GM19463 (cell line): ENCODE measurements around the gene DPP3.
"Not testable (repeated sequence)": the region's sequence is repeated elsewhere in the genome, so short reads cannot be mapped to it uniquely, and the experiment has no call there.

Experiments
- ATAC-seq: cut with Tn5 transposase; IDR thresholded peaks from one replicate; pipeline ENCODE4 v1.9.1; 2021; ENCODE audit warnings: mild to moderate bottlenecking, moderate library complexity; ENCODE audit not compliant: unreplicated experiment

DPP3 gene, protein sequence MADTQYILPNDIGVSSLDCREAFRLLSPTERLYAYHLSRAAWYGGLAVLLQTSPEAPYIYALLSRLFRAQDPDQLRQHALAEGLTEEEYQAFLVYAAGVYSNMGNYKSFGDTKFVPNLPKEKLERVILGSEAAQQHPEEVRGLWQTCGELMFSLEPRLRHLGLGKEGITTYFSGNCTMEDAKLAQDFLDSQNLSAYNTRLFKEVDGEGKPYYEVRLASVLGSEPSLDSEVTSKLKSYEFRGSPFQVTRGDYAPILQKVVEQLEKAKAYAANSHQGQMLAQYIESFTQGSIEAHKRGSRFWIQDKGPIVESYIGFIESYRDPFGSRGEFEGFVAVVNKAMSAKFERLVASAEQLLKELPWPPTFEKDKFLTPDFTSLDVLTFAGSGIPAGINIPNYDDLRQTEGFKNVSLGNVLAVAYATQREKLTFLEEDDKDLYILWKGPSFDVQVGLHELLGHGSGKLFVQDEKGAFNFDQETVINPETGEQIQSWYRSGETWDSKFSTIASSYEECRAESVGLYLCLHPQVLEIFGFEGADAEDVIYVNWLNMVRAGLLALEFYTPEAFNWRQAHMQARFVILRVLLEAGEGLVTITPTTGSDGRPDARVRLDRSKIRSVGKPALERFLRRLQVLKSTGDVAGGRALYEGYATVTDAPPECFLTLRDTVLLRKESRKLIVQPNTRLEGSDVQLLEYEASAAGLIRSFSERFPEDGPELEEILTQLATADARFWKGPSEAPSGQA

DNA sequence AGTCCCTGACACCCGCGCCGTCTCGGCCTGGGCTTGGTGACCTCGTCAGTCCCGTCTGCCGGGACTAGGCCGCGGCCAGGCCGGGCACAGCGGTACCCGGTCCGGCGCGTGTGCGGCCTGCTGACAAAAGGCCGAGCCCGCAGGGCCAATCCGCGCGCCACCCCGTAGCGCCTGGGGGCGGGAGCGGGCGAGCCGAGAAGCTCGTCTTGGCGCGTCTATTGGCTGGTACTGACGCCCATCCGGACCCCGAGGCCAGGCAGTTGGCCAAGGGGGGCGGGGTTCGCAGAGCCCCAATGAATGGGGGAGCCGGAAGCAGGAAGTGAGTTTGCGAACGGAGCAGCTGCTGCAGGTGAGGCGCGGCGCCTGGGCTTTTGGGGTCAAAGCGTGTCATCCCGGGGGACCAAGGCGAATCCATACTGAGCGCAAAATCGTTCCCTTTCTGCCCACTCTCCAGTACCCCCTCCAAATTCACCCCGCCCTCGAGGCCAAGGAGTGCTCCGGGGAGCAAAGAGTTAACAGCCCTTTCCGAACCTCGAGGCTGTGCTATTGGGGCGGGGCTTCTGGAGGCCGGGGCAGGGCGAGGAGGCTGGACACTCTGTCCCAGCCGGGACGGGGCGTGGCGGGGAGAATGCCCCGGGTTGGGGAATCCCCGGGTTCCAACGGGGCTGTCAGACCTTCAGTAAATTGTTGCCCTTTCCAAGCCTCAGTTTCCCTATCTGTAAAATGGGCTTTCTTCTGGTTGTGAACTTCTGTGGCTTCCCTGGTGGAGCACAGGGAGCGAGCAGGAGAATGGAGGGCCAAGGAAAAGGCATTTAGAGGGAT lies at the start of gene DPP3:
DPP3 (plus strand) TSS at position 318 of the 822 bp plus-strand sequence. CDS start 1,767 bp downstream, outside the sequence.
- ATAC-seq = peak; percentile 90

DNA sequence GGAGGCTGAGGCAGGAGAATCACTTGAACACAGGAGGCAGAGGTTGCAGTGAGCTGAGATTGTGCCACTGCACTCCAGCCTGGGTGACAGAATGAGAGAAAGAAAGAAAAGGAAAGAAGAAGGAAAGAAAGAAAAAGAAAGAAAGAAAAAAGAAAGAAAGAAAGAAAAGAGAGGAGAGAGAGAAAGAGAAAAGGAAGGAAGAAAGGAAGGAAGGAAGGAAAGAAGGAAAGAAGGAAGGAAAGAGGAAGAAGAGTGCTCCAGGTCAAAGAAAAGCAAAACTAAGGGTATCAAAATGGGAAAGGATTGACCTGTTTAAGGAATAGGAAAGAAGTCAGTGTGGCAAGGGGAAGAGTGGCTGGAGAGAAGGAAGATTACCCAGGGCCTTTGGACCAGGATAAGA lies 48.9 kb upstream of the DPP3 start:
- not testable (repeated sequence) for ATAC-seq

DNA sequence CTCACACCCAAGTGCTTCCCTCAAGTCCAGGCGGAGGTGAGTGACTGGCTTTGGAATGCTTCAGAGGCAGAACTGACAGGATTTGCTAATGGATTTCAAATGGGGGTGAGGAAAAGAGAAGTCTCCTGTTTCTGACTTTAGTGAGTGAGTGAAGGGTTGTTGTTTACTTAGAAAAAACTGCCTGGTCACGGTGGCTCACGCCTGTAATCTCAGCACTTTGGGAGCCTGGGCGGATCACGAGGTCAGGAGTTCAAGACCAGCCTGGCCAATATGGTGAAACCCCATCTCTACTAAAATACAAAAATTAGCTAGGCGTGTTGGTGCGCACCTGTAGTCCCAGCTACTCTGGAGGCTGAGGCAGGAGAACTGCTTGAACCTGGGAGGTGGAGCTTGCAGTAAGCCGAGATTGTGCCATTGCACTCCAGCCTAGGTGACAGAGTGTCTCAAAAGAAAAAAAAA lies 48.3 kb upstream of the DPP3 start:
- not testable (repeated sequence) for ATAC-seq

DNA sequence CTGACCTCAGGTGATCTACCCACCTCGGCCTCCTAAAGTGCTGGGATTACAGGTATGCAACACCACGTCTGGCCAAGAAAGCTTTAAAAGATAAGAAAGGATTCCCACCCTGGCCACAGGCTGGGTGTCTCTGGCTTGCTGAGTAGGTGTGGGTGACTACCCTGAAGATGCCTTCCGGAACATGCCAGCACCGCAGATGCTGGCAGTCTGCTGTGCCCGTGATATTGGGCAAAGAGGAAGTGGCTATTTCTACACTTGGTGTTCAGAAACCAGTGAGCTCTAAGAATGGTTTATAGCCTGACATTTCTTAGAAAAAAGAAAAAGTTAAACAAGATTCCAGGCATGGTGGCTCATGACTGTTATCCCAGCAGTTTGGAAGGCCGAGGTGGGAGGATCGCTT lies 47.6 kb upstream of the DPP3 start:
- no peak for ATAC-seq

DNA sequence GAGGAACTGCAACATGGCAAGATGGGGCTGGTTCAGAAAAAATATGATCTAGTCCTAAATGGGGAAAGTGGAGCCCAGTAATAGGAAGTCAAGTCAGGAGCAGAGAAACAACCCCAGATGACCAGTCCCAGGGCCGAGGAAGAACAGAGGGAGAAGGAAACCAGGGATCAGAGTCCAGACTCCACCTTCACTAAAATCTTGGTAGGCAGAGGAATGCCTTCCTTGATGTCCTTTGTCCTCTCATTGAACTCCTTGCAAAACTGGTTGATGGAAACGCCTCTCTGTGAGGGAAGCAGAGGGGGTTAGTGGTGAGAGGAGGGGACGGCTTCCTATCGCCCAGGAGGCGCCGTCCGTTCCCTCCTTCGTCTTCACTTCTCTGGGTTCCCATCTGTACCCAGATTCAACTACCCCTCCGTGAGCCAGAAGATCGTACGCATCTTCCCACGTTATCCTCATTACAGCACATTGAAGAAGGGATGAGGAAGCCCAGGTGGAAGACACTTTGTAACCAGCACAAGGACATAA lies 42.2 kb upstream of the DPP3 start:
- ATAC-seq = no peak

DNA sequence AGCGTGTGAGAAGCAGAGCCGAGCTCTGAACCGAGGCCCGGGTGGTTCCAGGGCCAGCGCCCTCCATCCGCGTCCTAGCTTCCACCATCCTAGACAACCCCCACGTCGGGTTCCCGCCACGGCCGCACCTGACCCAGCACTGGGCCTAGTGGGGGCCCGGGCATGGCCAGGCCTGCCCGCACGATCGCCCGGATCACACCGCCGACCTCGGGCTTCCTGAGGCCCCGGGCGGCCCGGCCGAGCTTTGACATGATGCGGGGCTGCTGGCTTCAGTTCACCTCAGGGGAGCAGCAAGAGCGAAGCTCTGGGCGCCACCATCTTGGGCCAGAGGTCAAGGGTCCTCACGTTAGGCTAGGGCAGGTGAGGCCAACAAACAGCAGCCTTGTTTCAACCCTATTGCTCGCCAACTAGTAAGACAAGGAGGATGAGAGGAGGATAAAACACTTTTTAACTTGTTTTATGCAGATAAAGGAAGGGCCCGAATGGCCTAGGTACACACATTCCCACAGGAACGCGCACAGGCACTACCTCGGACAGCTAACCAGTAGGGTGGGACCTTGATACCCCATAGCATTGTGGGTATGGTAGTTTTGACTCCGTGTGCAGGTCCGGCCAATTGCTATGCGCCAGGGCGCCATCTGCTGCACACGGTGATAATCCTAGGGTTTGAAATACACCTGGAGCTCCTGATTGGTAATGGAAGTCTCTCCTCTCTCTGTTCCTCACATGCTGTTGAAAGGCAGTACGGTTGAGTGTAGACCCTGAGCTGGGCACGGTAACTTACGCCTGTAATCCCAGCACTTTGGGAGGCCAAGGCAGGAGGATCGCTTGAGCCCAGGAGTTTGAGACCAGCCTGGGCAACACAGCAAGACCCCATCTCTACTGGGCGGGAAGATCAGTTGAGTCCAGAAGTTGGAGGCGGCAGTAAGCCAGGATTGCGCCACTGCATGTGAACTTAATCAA lies 41.4 kb upstream of the DPP3 start, which contains the start of gene MRPL11:
MRPL11 (minus strand) TSS at position 345 of the 963 bp plus-strand sequence; CDS start at position 251, 94 bp downstream.
- ATAC-seq = peak; percentile 95

DNA sequence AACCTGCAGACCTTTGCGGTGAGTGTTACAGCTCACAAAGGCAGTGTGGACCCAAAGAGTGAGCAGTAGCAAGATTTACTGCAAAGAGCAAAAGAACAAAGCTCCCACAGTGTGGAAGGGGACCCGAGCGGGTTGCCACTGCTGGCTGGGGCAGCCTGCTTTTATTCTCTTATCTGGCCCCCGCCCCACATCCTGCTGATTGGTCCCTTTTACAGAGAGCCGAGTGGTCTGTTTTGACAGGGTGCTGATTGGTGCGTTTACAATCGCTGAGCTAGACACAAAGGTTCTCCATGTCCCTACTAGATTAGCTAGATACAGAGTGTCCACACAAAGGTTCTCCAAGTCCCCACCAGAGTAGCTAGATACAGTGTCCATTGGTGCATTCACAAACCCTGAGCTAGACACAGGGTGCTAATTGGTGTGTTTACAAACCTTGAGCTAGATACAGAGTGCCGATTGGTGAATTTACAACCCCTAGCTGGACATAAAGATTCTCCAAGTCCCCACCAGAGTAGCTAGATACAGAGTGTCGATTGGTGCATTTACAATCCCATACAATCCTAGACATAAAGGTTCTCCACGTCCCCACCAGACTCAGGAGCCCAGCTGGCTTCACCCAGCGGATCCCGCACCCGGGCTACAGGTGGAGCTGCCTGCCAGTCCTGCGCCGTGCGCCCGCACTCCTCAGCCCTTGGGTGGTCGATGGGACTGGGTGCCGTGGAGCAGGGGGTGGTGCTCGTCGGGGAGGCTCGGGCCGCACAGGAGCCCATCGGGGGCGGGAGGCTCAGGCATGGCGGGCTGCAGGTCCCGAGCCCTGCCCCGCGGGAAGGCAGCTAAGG lies 39.9 kb upstream of the DPP3 start:
- ATAC-seq = not testable (repeated sequence)

DNA sequence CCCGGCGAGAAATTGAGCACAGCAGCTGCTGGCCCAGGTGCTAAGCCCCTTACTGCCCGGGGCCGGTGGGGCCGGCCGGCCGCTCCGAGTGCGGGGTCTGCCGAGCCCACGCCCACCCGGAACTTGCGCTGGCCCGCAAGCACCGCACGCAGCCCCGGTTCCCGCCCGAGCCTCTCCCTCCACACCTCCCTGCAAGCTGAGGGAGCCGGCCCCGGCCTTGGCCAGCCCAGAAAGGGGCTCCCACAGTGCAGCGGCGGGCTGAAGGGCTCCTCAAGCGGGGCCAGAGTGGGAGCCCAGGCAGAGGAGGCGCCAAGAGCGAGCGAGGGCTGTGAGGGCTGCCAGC lies 39.3 kb upstream of the DPP3 start:
- ATAC-seq = not testable (repeated sequence)

DNA sequence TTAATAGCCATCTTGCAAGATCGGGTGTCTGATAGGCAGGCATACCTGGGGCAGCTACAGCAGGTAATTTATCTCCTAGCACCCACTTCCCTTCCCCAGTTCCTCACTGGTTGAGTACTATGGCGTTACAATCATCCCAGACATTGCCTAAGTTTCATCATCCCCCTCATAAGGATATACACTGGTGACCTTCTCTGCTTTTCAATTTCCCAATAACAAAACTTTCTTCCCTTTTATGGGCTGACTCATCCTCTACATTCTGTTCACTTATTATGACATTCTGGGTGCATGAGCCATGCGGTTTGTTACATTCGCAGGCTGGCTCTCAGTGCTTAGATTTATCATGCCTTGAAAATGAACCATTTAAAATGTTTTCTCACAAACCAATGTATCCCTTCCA lies 36.6 kb upstream of the DPP3 start:
- ATAC-seq = no peak

DNA sequence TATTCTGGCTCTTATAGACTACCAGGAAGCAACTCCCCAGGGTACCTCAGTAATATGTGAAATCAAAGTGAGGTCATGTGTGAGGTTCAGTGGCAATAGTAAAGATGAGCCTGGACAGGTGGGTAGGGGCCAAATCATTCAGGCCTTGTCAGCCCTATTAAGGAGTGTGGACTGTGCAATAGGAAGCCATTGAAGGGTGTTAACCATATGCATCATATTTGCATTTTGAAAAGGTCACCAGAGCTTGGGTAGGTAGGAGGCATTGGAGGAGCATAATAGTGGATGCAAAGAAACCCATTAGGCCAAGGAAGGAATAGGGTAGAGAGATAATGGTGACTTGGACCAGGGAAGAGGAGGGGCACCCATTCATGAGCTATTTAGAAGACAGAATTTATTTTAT lies 33.2 kb upstream of the DPP3 start:
- ATAC-seq = no peak

DNA sequence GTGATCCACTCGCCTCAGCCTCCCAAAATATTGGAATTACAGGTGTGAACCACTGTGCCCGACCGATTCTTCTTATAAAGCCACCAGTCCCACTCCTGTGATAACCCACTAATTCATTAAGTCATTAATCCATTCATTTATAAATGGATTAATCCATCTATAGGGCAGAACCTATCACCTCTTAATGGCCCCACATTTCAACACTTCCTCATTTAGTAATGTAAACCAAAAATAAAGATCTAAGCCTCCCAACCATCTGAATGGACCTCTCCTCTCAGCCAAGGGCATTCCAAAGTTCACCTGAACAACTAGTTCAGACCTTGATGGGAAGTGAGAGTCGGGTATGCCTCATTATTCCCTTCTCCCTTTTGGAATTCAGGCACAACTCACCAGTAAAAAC lies 31.7 kb upstream of the DPP3 start:
- ATAC-seq = no peak

DNA sequence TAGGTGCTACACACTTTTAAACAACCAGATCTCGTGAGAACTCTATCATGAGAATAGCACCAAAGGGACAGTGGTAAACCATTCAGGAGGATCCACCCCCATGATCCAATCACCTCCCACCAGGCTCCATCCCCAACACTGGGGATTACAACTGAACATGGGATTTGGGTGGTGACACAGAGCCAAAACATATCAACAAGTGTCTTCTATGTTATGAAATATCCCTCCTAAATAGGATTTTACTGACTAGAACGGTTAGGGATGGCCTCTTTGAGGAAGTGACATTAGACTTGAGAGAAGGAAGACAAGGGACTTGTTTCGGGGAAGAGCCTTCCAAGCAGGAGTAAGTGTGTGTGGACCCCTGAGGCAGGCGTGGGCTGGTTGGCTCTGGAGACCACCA lies 29.7 kb upstream of the DPP3 start:
- ATAC-seq = no peak

DNA sequence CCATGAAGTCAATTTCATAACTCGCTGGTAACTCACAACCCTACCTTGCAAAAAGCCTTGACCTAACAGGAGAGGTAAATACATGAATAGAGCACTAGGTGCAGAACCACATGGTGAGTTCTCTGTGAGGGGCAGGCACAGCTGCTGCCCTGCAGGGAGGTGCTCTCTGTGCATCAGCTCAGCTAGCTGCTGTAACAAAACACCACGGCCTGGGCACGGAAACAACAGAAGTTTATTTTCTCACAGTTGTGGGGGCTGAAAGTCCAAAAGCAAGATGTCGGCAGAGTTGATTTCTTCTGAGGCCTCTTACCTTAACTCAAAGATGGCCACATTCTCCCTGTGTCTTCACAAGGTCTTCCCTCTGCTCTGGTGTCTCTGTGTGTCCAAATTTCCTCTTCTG lies 28.6 kb upstream of the DPP3 start:
- no peak for ATAC-seq

DNA sequence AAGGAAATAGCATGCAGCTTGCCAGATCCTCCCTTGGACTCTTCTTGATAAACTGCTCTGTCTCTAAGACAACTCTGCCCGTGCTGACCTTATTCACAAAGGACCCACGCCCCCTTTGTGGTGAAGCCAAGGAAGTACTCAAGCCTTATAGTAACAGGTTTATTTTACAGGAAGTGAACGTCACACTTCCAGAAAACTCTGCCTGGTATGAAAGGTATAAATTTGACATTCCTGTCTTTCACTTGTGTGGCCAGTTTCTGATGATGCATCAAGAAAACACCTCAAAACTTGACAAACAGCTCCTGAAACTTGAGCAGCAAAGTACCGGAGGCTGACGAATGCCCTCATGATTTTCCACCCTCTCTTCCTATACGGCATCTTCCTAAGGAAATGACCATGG lies 26.0 kb upstream of the DPP3 start:
- no peak for ATAC-seq

DNA sequence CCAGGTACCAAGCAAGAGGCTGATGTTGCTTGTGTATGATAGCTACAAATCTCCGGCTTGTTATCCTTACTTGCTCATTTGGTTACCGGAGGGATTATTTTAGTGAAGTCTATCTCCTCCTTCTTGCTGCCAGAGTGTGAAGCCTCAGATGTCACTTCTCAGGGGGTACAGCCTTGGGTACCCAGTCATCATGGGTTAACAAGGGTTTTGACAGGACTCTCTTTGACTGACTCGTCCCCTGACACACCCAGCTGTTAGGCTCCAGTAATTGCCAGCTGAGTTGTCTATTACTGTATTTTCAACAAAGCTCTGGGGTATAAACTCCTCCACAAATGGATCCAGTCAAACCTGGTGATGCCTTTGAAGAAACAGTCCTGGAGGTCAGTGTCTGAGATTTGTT lies 25.4 kb upstream of the DPP3 start:
- no peak for ATAC-seq

DNA sequence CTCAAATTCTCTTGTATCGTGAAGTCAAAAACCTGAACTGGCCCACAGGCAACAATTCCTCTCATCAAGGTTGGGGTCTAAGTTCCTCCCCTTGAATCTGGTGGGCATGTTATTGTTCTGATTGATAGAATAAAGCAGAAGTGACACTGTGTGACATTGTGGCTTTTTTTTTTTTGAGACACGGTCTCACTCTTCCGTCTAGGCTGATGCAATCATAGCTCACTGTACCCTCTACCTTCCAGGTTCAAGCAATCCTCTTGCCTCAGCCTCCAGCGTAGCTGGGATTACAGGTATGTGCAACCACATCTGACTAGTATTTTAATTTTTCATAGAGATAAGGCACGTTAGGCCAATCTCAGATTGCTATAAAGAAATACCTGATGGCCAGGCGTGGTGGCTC lies 22.4 kb upstream of the DPP3 start:
- no peak for ATAC-seq

DNA sequence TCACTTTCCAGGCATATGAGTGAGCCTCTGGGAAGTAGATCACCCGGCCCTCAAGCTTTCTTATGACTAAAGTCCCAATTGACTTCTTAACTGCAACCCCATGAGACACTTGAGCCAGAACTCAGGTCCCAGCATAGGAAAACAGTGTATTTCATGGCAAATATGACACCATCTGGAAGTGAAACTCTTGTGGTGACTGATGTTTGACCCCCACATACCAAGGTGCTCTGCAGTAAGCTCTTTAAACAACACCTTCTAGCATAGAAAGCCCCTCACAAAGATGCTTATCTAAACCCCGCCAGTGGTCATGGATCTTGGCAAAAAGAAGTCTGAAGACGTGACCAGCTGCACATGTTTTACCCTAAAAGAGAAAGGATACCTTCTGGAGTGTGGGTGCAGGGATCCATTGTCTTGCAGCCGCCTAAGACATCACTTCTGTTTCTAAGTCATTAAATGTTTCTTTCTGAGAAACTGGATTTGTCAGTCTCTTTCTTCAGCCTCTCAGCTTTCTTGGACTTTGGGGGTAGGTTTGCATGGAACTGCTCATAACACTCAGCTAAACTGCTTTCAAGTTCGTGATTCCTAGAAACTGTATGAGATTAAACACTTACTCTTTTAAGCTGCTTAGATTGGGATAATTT lies 21.0 kb upstream of the DPP3 start:
- no peak for ATAC-seq

DNA sequence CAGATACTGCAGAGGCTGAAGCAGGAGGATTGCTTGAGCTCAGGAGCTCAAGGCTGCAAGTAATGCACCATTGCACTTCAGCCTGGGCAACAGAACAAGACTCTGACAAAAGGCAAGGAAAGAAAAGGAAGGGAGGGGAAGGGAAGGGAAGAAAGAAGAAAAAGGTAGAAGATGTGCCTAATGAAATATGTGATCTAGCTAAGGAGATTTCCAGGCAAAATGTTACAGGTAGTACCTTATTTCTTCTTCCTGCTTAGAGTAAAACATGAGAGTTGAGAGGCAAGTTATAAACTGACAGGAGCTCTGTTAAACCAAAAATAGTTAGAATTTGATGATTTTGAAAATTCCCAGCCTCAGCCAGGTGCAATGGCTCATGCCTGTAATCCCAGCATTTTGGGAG lies 18.2 kb upstream of the DPP3 start:
- no peak for ATAC-seq

DNA sequence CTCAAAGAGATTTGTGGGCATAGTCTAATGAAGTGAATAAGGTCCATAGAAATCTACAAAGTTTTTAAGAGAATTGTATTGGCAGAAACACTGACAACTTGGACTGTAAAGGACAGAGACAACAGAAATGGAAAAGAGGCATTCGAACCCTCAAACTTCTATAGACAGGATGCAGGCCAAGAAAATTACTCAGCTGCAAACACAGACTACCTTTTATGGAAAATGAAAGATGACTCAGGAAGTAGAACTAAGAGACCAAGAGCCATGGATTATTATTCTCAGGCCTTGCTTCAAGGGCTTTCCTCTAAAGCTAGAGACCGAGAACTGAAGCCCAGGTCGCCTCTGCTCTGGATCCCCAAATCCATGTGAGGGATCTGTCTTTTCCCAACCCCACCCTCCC lies 17.3 kb upstream of the DPP3 start:
- no peak for ATAC-seq
